ENCODE data around the gene UGT2B15. TPM values are rescaled to one million over a fixed set of nuclear protein-coding genes. Genes with fewer than 3 reads are reported as not detected.

UGT2B15 gene
- total RNA-seq, 4 donors from 2014 or later, result not detected

DNA sequence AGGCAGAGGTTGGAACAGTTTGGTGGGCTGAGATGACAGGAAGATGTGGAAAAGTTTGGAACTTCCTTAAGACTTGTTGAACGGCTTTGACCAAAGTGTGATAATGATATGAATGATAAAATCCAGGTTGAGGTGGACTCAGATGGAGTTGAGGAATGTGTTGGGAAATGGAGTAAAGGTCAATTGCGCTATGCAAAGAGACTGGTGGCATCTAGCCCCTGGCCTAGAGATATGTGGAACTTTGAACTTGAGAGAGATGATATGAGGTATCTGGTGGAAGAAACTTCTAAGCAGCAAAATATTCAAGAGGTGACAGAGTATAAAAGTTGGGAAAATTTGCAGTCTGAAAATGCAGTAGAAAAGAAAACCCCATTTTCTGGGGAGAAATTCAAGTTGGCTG lies 73.0 kb downstream of the UGT2B15 start:
- no peaks in the 10 kb centered on the region for H3K4me1 ChIP-seq
- no peak overlapping the region for H3K27ac ChIP-seq
- DNase-seq, result no peak
- H3K27me3 ChIP-seq, result no peaks in the 10 kb centered on the region
- no peak overlapping the region for H3K4me3 ChIP-seq
- TF ChIP-seq, protein P1, sequence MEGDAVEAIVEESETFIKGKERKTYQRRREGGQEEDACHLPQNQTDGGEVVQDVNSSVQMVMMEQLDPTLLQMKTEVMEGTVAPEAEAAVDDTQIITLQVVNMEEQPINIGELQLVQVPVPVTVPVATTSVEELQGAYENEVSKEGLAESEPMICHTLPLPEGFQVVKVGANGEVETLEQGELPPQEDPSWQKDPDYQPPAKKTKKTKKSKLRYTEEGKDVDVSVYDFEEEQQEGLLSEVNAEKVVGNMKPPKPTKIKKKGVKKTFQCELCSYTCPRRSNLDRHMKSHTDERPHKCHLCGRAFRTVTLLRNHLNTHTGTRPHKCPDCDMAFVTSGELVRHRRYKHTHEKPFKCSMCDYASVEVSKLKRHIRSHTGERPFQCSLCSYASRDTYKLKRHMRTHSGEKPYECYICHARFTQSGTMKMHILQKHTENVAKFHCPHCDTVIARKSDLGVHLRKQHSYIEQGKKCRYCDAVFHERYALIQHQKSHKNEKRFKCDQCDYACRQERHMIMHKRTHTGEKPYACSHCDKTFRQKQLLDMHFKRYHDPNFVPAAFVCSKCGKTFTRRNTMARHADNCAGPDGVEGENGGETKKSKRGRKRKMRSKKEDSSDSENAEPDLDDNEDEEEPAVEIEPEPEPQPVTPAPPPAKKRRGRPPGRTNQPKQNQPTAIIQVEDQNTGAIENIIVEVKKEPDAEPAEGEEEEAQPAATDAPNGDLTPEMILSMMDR (IDR thresholded peaks at IDR 0.05), result no peak
- no peak for TF ChIP-seq POLR2A (IDR thresholded peaks at IDR 0.05)
- intact Hi-C loops (cut with DNase I; ENCODE audit: low total_unique reads), result no loop called here
- no peaks in the 10 kb centered on the region for H3K9me3 ChIP-seq
- no peaks in the 10 kb centered on the region for H3K36me3 ChIP-seq

Other genes with a start within 250 kb of the UGT2B15 start
- not detected for gene TMPRSS11E, start 223.2 kb downstream of the UGT2B15 start, total RNA-seq
- 1 to 10 TPM in 1 of 4 donors, not detected in 3; 1.2 TPM for gene UGT2B17, start 94.3 kb downstream of the UGT2B15 start, total RNA-seq
- gene UGT2B10, start 145.3 kb upstream of the UGT2B15 start, total RNA-seq, result not detected